OCI-LY7 (cell line): ENCODE results near the gene CST7.

Experiments used
- EZH2phosphoT487 ChIP-seq: fragments of 200-600 bp; sonication (generic); IDR thresholded peaks from 2 replicates; pipeline ENCODE4 v1.6.1; 2018; ENCODE audit warnings: low read depth, borderline replicate concordance, mild to moderate bottlenecking, mixed run types, antibody characterized with exemption, low read length, moderate library complexity, mixed read lengths
- TF ChIP-seq, protein P1 (sequence below): fragments of 200-600 bp; sonication (generic); conservative IDR thresholded peaks from 2 replicates; pipeline ENCODE4 v1.5.1; 2014; ENCODE audit warnings: mild to moderate bottlenecking, antibody characterized with exemption, low read length, moderate library complexity, mixed read lengths

DNA sequence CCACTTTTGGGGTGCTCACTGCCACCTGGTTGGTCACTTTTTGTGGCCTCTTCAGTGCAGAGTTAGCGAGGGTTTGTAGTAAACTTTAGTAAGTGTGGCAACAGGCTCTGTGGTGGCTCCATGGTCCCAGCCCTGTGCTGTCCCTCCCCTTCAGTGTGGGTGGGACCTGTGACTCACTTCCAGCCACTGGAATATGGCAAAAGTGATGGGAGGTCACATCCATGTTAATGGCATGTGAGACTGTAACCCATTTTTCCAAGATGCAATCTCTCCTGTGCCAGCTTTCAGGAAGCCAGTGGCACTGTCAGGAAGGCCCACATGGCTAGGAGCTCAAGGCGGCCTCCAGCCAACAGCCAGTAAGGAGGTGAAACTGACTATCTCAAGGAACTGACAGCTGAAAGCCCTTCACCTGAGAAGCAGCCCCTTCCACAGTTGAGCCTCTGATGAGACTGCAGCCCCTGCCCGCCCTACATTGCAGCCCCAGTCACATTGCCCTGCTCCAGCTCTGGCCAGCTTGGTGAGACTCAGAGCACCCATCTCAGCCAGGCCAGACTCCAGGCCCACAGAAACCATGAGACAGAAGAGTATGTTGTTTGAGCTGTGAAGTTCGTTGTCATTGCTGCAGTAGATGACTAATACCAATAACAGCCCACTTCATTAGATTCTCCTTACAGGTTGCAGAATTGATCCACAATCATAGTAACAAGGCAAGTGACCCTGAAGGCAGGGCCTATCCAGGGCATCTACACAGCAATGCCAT lies 13.1 kb upstream of the CST7 start:
- TF ChIP-seq, protein P1, sequence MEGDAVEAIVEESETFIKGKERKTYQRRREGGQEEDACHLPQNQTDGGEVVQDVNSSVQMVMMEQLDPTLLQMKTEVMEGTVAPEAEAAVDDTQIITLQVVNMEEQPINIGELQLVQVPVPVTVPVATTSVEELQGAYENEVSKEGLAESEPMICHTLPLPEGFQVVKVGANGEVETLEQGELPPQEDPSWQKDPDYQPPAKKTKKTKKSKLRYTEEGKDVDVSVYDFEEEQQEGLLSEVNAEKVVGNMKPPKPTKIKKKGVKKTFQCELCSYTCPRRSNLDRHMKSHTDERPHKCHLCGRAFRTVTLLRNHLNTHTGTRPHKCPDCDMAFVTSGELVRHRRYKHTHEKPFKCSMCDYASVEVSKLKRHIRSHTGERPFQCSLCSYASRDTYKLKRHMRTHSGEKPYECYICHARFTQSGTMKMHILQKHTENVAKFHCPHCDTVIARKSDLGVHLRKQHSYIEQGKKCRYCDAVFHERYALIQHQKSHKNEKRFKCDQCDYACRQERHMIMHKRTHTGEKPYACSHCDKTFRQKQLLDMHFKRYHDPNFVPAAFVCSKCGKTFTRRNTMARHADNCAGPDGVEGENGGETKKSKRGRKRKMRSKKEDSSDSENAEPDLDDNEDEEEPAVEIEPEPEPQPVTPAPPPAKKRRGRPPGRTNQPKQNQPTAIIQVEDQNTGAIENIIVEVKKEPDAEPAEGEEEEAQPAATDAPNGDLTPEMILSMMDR: no peak
- no peak for TF ChIP-seq EZH2phosphoT487
